Measurements from ENCODE around the gene SASH3.
A peak's percentile ranks its signal among the peaks of the same experiment; 100 is the strongest.

The SASH3 gene

GRCh38 chrX:129840344-129840743 lies 60.6 kb downstream of the SASH3 start (continued):
- TF ChIP-seq TSHZ2 (CRISPR knock-in tag; IDR thresholded peaks at IDR 0.05) (no peak), TOX (CRISPR knock-in tag; IDR thresholded peaks at IDR 0.05; ENCODE audit: borderline replicate concordance) (no peak), ESRRG (CRISPR knock-in tag; IDR thresholded peaks at IDR 0.05) (no peak), RARB (CRISPR knock-in tag; IDR thresholded peaks at IDR 0.05) (no peak), CSRNP3 (CRISPR knock-in tag; IDR thresholded peaks at IDR 0.05) (no peak), ZNF8 (CRISPR knock-in tag; IDR thresholded peaks at IDR 0.05) (no peak), GLIS3 (CRISPR knock-in tag; IDR thresholded peaks at IDR 0.05) (no peak), ZNF70 (CRISPR knock-in tag; IDR thresholded peaks at IDR 0.05) (no peak)

- no peak for TF ChIP-seq BACH2 (CRISPR knock-in tag; IDR thresholded peaks at IDR 0.05; ENCODE audit: borderline replicate concordance)
- no peak for TF ChIP-seq CSRNP3 (CRISPR knock-in tag; IDR thresholded peaks at IDR 0.05)
- TF ChIP-seq SNAI2 (CRISPR knock-in tag; IDR thresholded peaks at IDR 0.05) = no peak
- no peak for TF ChIP-seq ZC3H10 (CRISPR knock-in tag; IDR thresholded peaks at IDR 0.05)
- TF ChIP-seq ZFP3 (CRISPR knock-in tag; IDR thresholded peaks at IDR 0.05) = no peak
- no peak for TF ChIP-seq TOX (CRISPR knock-in tag; IDR thresholded peaks at IDR 0.05; ENCODE audit: borderline replicate concordance)
- no peak for TF ChIP-seq ISL1 (CRISPR knock-in tag; IDR thresholded peaks at IDR 0.05)
- no peak for TF ChIP-seq GLIS3 (CRISPR knock-in tag; IDR thresholded peaks at IDR 0.05)
- no peak for TF ChIP-seq PATZ1 (CRISPR knock-in tag; IDR thresholded peaks at IDR 0.05; ENCODE audit: borderline replicate concordance)
- no peak for TF ChIP-seq TCF4 (CRISPR knock-in tag; IDR thresholded peaks at IDR 0.05; ENCODE audit: borderline replicate concordance)
- no peak for TF ChIP-seq CSDC2 (CRISPR knock-in tag; IDR thresholded peaks at IDR 0.05)
- TF ChIP-seq ZNF70 (CRISPR knock-in tag; IDR thresholded peaks at IDR 0.05) = no peak
- no peak for TF ChIP-seq PPARA (CRISPR knock-in tag; IDR thresholded peaks at IDR 0.05; ENCODE audit: borderline replicate concordance)
- TF ChIP-seq ZFP30 (CRISPR knock-in tag; IDR thresholded peaks at IDR 0.05) = no peak
- no peak for TF ChIP-seq OSR1 (CRISPR knock-in tag; IDR thresholded peaks at IDR 0.05)
- no peak for TF ChIP-seq ESRRG (CRISPR knock-in tag; IDR thresholded peaks at IDR 0.05)
- peak; percentile 19 for ATAC-seq
Measured at GRCh38 chrX:129842510-129843208, 62.9 kb downstream of the SASH3 start.

GRCh38 chrX:129843209-129843458 lies 63.4 kb downstream of the SASH3 start:
- no peak for TF ChIP-seq SNAI2 (CRISPR knock-in tag; IDR thresholded peaks at IDR 0.05)
- no peak; the same call in 2 of the 3 replicates for ATAC-seq

GRCh38 chrX:129843459-129844306 lies 63.9 kb downstream of the SASH3 start, which contains the start of gene ZDHHC9:
TSS of gene ZDHHC9 (minus strand) at chrX:129843886. CDS start at chrX:129841945, 1,941 bp downstream.
- ATAC-seq = peak; percentile 98
- no peak for TF ChIP-seq ZNF565 (CRISPR knock-in tag; conservative IDR thresholded peaks at IDR 0.05; ENCODE audit: low read depth)
- no peak for TF ChIP-seq ZFP30 (CRISPR knock-in tag; IDR thresholded peaks at IDR 0.05)
- no peak for TF ChIP-seq ESRRG (CRISPR knock-in tag; IDR thresholded peaks at IDR 0.05)
- TF ChIP-seq CSRNP3 (CRISPR knock-in tag; IDR thresholded peaks at IDR 0.05) = no peak
- no peak for TF ChIP-seq CREB5 (CRISPR knock-in tag; IDR thresholded peaks at IDR 0.05; ENCODE audit: low read depth)
- no peak for TF ChIP-seq TOX (CRISPR knock-in tag; IDR thresholded peaks at IDR 0.05; ENCODE audit: borderline replicate concordance)
- no peak for TF ChIP-seq ISL1 (CRISPR knock-in tag; IDR thresholded peaks at IDR 0.05)
- TF ChIP-seq TSHZ2 (CRISPR knock-in tag; IDR thresholded peaks at IDR 0.05) = no peak
- no peak for TF ChIP-seq BACH2 (CRISPR knock-in tag; IDR thresholded peaks at IDR 0.05; ENCODE audit: borderline replicate concordance)
